Measurements from ENCODE around the gene CDYL2.

The CDYL2 gene

GRCh38 chr16:80725566-80726162, 78.7 kb downstream of the CDYL2 start:
- no peak overlapping the region for H3K4me3 ChIP-seq (ENCODE audit: low read depth, low read length)
- TF ChIP-seq, protein P1, sequence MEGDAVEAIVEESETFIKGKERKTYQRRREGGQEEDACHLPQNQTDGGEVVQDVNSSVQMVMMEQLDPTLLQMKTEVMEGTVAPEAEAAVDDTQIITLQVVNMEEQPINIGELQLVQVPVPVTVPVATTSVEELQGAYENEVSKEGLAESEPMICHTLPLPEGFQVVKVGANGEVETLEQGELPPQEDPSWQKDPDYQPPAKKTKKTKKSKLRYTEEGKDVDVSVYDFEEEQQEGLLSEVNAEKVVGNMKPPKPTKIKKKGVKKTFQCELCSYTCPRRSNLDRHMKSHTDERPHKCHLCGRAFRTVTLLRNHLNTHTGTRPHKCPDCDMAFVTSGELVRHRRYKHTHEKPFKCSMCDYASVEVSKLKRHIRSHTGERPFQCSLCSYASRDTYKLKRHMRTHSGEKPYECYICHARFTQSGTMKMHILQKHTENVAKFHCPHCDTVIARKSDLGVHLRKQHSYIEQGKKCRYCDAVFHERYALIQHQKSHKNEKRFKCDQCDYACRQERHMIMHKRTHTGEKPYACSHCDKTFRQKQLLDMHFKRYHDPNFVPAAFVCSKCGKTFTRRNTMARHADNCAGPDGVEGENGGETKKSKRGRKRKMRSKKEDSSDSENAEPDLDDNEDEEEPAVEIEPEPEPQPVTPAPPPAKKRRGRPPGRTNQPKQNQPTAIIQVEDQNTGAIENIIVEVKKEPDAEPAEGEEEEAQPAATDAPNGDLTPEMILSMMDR (IDR thresholded peaks at IDR 0.05; ENCODE audit: low read depth, low read length, missing control alignments): no peak
- no peak for DNase-seq (ENCODE audit: low read depth)

DNA sequence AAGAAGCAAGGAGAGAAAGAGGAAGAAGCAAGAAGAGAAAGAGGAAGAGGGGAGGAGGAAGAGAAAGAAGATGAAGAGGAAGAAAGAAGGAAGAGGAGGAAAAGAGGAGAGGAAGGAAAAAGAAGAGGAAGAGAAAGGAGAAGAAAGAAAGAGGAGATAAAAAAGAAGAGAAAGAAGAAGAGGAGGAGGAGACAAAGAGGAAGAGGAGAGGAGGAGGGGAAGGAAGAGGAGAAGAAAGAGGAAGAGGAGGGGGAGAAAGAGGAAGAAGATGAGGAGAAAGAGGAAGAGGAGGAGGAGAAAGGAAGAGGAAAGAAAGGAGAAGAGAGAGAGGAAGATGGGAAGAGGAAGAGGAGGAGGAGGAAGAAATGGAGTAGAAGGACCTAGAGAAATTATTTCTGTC, 80.4 kb downstream of the CDYL2 start:
- no peak overlapping the region for H3K4me3 ChIP-seq (ENCODE audit: low read depth, low read length)
- no peak for DNase-seq (ENCODE audit: low read depth)
- TF ChIP-seq, protein P1 (IDR thresholded peaks at IDR 0.05; ENCODE audit: low read depth, low read length, missing control alignments): no peak

- no peak overlapping the region for H3K4me3 ChIP-seq (ENCODE audit: low read depth, low read length)
- no peak for DNase-seq (ENCODE audit: low read depth)
- TF ChIP-seq, protein P1 (IDR thresholded peaks at IDR 0.05; ENCODE audit: low read depth, low read length, missing control alignments): no peak
Measured at GRCh38 chr16:80723091-80723490, 81.3 kb downstream of the CDYL2 start.

DNA sequence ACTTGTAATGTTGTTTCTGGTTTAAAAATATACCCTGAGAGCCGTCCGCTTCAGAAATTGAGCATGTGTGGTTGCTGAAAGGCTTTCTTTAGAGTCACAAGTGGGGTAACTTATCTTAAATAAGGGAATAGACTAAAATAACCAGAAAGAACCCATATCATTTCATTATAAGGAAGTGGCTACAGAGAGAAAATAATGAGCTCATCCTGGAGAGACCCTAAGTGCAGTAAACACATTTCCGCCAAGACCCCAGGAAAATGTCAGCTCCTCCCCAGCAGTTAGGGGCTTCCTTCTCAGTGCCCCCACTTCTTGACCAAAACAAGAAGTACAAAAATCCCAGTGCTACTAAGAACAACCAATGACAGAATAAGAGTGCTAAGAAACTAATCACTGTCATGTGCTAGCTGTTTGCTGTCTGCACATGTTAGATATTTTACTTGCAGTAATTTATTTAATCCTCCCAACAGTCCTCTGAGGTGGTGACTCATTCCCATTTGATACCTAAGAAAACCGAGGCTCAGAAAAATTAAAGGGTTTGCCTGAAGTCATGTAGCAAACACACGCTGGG, 83.5 kb downstream of the CDYL2 start:
- H3K4me3 ChIP-seq (ENCODE audit: low read depth, low read length): no peak overlapping the region
- TF ChIP-seq, protein P1 (IDR thresholded peaks at IDR 0.05; ENCODE audit: low read depth, low read length, missing control alignments): no peak
- DNase-seq (ENCODE audit: low read depth): no peak

GRCh38 chr16:80719573-80719972, 84.8 kb downstream of the CDYL2 start:
- H3K4me3 ChIP-seq (ENCODE audit: low read depth, low read length): no peak overlapping the region
- TF ChIP-seq, protein P1 (IDR thresholded peaks at IDR 0.05; ENCODE audit: low read depth, low read length, missing control alignments): no peak
- no peak for DNase-seq (ENCODE audit: low read depth)

GRCh38 chr16:80718480-80719220, 85.7 kb downstream of the CDYL2 start:
- no peak overlapping the region for H3K4me3 ChIP-seq (ENCODE audit: low read depth, low read length)
- TF ChIP-seq, protein P1 (IDR thresholded peaks at IDR 0.05; ENCODE audit: low read depth, low read length, missing control alignments): no peak
- DNase-seq (ENCODE audit: low read depth): no peak

Data from GM12864 (cell line).